HepG2 (cell line): ENCODE results near the gene MED19. TPM values are rescaled to one million over a fixed set of nuclear protein-coding genes. Genes with fewer than 3 reads are reported as not detected.

ENCODE experiments used
- GATAD1 ChIP-seq: IDR thresholded peaks from 2 replicates; pipeline ENCODE4 v1.6.1; 2016; ENCODE audit warnings: missing genetic modification reagents, missing compliant biosample characterization
- PATZ1 ChIP-seq: sonication (generic); formaldehyde crosslinking; IDR thresholded peaks from 2 replicates; pipeline ENCODE4 v1.4.0; 2020; ENCODE audit warnings: missing genetic modification reagents
- REPIN1 ChIP-seq: sonication (generic); formaldehyde crosslinking; IDR thresholded peaks from 2 replicates; pipeline ENCODE4 v1.8.0; 2022; ENCODE audit warnings: missing genetic modification reagents, low read depth, mild to moderate bottlenecking, borderline replicate concordance
- YEATS4 ChIP-seq: sonication (generic); formaldehyde crosslinking; IDR thresholded peaks from 2 replicates; pipeline ENCODE4 v1.4.0; 2020; ENCODE audit warnings: missing genetic modification reagents, borderline replicate concordance
- ZBED4 ChIP-seq: sonication (generic); formaldehyde crosslinking; IDR thresholded peaks from 2 replicates; pipeline ENCODE4 v1.4.0; 2020; ENCODE audit warnings: missing genetic modification reagents, borderline replicate concordance
- ZNF772 ChIP-seq: sonication (generic); formaldehyde crosslinking; IDR thresholded peaks from 2 replicates; pipeline ENCODE4 v1.5.0; 2020; ENCODE audit warnings: mild to moderate bottlenecking, missing genetic modification reagents
- ZNF792 ChIP-seq: IDR thresholded peaks from 2 replicates; pipeline ENCODE4 v1.6.1; 2016
- polyA plus RNA-seq, 8 experiments: library from polyadenylated mRNA; depleted of rRNA in 3 of 8; stranded (reverse) in 7 of 8; unstranded in 1 of 8; fragments of >200 nt; fragmentation: Illumina TruSeq in 4 of 8; extraction: Trizol in 4 of 8; gene quantifications; 2 replicates each; pipeline versions ENCODE4 v1.2.1 to v1.2.3, GENCODE V29; 2011 to 2016; ENCODE audit warnings: low read depth in 4 of 8, missing spikeins in 1 of 8, mixed read lengths in 1 of 8; ENCODE audit not compliant: insufficient read depth in 1 of 8
- total RNA-seq, 5 experiments: library from RNA; depleted of rRNA; stranded (reverse); fragments of >200 nt; fragmentation: Illumina TruSeq; extraction: Trizol; gene quantifications; 2 replicates each; pipeline ENCODE4 v1.2.3, GENCODE V29; 2016; ENCODE audit warnings: low read depth in 1 of 5
- TF ChIP-seq, protein P1 (sequence below): IDR thresholded peaks from 2 replicates; pipeline ENCODE4 v1.6.1; 2016; ENCODE audit warnings: low read depth, missing genetic modification reagents, missing compliant biosample characterization
- TF ChIP-seq, protein P2 (sequence below): sonication (generic); formaldehyde crosslinking; IDR thresholded peaks from 2 replicates; pipeline ENCODE4 v1.5.0; 2020; ENCODE audit warnings: mild to moderate bottlenecking, missing genetic modification reagents, moderate library complexity
- TF ChIP-seq, protein P3 (sequence below): sonication (generic); formaldehyde crosslinking; IDR thresholded peaks from 2 replicates; pipeline ENCODE4 v1.4.0; 2020; ENCODE audit warnings: missing genetic modification reagents

MED19 gene
- total and polyA plus RNA-seq, 2 of the 13 experiments (the other 11 are each of a cell fraction or from before 2014, with no cell fraction given): 12.9 to 13.8 TPM

DNA sequence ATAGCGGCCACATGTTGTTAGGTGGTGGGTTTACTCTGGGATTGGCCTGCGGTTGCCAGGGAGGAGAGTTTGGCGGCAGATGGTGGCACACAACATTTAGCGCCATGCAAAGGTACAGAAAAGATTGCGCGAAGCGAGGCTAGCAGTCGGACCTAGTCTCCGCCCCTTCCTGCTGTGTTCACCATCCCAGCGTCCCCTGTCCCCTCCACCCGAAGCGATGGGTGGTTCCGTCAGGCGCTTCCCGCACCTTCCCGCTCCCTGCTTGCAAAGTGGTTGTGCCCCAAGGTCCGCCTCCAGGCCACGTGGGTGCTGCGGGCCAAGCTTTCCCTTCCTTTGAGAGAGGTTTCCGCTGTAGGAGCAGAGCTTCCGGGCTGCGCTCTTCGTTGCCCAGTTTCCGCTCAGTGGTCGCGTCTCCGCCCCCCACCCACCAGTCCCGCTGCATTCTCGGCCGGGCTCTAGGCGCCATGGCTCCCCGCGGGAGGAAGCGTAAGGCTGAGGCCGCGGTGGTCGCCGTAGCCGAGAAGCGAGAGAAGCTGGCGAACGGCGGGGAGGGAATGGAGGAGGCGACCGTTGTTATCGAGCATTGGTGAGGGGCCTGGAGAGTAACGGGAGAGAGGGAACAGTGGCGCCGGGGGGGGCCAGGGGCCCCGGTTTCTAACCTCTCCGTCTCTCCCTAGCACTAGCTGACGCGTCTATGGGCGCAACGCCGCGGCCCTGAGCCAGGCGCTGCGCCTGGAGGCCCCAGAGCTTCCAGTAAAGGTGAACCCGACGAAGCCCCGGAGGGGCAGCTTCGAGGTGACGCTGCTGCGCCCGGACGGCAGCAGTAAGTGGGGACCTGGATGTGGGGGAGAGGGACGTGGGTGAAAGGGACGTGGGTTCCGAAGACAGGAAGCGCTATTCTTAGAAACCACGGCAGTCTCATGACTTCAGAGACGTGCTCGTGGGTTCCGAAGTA, 29.4 kb upstream of the MED19 start, which contains the start of gene SELENOH (continued):
- TF ChIP-seq, protein P1, sequence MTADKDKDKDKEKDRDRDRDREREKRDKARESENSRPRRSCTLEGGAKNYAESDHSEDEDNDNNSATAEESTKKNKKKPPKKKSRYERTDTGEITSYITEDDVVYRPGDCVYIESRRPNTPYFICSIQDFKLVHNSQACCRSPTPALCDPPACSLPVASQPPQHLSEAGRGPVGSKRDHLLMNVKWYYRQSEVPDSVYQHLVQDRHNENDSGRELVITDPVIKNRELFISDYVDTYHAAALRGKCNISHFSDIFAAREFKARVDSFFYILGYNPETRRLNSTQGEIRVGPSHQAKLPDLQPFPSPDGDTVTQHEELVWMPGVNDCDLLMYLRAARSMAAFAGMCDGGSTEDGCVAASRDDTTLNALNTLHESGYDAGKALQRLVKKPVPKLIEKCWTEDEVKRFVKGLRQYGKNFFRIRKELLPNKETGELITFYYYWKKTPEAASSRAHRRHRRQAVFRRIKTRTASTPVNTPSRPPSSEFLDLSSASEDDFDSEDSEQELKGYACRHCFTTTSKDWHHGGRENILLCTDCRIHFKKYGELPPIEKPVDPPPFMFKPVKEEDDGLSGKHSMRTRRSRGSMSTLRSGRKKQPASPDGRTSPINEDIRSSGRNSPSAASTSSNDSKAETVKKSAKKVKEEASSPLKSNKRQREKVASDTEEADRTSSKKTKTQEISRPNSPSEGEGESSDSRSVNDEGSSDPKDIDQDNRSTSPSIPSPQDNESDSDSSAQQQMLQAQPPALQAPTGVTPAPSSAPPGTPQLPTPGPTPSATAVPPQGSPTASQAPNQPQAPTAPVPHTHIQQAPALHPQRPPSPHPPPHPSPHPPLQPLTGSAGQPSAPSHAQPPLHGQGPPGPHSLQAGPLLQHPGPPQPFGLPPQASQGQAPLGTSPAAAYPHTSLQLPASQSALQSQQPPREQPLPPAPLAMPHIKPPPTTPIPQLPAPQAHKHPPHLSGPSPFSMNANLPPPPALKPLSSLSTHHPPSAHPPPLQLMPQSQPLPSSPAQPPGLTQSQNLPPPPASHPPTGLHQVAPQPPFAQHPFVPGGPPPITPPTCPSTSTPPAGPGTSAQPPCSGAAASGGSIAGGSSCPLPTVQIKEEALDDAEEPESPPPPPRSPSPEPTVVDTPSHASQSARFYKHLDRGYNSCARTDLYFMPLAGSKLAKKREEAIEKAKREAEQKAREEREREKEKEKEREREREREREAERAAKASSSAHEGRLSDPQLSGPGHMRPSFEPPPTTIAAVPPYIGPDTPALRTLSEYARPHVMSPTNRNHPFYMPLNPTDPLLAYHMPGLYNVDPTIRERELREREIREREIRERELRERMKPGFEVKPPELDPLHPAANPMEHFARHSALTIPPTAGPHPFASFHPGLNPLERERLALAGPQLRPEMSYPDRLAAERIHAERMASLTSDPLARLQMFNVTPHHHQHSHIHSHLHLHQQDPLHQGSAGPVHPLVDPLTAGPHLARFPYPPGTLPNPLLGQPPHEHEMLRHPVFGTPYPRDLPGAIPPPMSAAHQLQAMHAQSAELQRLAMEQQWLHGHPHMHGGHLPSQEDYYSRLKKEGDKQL (CRISPR knock-in tag): peak; percentile 62; the same call in 1 of the 2 replicates
- TF ChIP-seq ZNF792: peak; percentile 83; the same call in 1 of the 2 replicates
- TF ChIP-seq REPIN1 (CRISPR knock-in tag): peak; percentile 96
- TF ChIP-seq, protein P2, sequence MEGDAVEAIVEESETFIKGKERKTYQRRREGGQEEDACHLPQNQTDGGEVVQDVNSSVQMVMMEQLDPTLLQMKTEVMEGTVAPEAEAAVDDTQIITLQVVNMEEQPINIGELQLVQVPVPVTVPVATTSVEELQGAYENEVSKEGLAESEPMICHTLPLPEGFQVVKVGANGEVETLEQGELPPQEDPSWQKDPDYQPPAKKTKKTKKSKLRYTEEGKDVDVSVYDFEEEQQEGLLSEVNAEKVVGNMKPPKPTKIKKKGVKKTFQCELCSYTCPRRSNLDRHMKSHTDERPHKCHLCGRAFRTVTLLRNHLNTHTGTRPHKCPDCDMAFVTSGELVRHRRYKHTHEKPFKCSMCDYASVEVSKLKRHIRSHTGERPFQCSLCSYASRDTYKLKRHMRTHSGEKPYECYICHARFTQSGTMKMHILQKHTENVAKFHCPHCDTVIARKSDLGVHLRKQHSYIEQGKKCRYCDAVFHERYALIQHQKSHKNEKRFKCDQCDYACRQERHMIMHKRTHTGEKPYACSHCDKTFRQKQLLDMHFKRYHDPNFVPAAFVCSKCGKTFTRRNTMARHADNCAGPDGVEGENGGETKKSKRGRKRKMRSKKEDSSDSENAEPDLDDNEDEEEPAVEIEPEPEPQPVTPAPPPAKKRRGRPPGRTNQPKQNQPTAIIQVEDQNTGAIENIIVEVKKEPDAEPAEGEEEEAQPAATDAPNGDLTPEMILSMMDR: peak; percentile 10; the same call in 1 of the 2 replicates
- TF ChIP-seq GATAD1 (CRISPR knock-in tag): peak; percentile 94
- peak; percentile 83; the same call in 1 of the 2 replicates for TF ChIP-seq ZNF772 (CRISPR knock-in tag)
- TF ChIP-seq YEATS4 (CRISPR knock-in tag): peak; percentile 84
- TF ChIP-seq, protein P3, sequence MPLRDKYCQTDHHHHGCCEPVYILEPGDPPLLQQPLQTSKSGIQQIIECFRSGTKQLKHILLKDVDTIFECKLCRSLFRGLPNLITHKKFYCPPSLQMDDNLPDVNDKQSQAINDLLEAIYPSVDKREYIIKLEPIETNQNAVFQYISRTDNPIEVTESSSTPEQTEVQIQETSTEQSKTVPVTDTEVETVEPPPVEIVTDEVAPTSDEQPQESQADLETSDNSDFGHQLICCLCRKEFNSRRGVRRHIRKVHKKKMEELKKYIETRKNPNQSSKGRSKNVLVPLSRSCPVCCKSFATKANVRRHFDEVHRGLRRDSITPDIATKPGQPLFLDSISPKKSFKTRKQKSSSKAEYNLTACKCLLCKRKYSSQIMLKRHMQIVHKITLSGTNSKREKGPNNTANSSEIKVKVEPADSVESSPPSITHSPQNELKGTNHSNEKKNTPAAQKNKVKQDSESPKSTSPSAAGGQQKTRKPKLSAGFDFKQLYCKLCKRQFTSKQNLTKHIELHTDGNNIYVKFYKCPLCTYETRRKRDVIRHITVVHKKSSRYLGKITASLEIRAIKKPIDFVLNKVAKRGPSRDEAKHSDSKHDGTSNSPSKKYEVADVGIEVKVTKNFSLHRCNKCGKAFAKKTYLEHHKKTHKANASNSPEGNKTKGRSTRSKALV (CRISPR knock-in tag): no peak
- TF ChIP-seq PATZ1 (CRISPR knock-in tag): no peak
- TF ChIP-seq ZBED4: no peak
